Lower leg skin (tissue), 3 donors: ENCODE data around the gene COL1A2.

Source experiments
- POLR2A ChIP-seq, 2 donors: fragments of 450-650 bp; IDR thresholded peaks; one replicate each; pipeline ENCODE4 v1.6.1; 2016 to 2017; ENCODE audit warnings: antibody characterized with exemption in 2 of 2, mild to moderate bottlenecking in 1 of 2, moderate library complexity in 1 of 2
- TF ChIP-seq, protein P1 (sequence below), 3 donors: fragments of 450-650 bp; IDR thresholded peaks; one replicate each; pipeline ENCODE4 v1.5.1; 2016; ENCODE audit warnings: antibody characterized with exemption in 3 of 3, mild to moderate bottlenecking in 3 of 3, moderate library complexity in 2 of 3

DNA sequence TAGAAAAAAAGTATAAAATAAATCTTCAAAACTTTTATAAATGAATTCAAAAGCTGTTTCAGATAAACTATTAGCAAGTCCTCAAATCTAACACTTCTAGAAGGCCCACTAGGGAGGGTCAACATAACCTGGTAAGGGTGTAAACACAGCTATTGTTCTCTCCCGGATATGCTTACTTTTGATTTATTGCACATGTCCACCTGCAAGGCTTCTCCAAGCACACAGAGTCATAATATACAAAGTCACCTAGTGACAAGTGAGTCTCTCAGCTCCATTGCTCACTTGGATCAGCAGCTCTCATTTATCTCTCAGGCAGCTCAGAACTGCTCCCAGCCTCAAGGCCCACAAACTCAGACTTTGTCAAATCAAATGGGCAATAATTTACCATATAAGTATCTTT is 44.0 kb upstream of the COL1A2 start:
- TF ChIP-seq, protein P1, sequence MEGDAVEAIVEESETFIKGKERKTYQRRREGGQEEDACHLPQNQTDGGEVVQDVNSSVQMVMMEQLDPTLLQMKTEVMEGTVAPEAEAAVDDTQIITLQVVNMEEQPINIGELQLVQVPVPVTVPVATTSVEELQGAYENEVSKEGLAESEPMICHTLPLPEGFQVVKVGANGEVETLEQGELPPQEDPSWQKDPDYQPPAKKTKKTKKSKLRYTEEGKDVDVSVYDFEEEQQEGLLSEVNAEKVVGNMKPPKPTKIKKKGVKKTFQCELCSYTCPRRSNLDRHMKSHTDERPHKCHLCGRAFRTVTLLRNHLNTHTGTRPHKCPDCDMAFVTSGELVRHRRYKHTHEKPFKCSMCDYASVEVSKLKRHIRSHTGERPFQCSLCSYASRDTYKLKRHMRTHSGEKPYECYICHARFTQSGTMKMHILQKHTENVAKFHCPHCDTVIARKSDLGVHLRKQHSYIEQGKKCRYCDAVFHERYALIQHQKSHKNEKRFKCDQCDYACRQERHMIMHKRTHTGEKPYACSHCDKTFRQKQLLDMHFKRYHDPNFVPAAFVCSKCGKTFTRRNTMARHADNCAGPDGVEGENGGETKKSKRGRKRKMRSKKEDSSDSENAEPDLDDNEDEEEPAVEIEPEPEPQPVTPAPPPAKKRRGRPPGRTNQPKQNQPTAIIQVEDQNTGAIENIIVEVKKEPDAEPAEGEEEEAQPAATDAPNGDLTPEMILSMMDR (IDR thresholded peaks at IDR 0.05), result no peak
- TF ChIP-seq POLR2A (IDR thresholded peaks at IDR 0.05), result no peak
